Left renal pelvis (tissue), 4 donors: ENCODE data around the gene UNC13C. TPM values are rescaled to one million over a fixed set of nuclear protein-coding genes. Genes with fewer than 3 reads are reported as not detected.

Experiments
- DNase-seq, 4 donors: peaks; one replicate each; pipeline ENCODE4 v3.0.0-alpha.2; 2013; ENCODE audit warnings: low read depth in 4 of 4, low spot score in 3 of 4
- polyA plus RNA-seq, 4 donors: library from polyadenylated mRNA; unstranded; fragments of 120-200 nt; gene quantifications; one replicate each; pipeline ENCODE4 v1.2.1, GENCODE V29; 2013; ENCODE audit not compliant: insufficient read length in 4 of 4

UNC13C gene
- polyA plus RNA-seq, 4 donors: 2.0 to 10.0 (median 9.2) TPM

- no peak for DNase-seq
These were observed 627.3 kb downstream of the UNC13C start for GRCh38 chr15:54605556-54605955.

GRCh38 chr15:54608876-54609835, 630.9 kb downstream of the UNC13C start:
- DNase-seq: no peak

- DNase-seq: no peak
These were observed 639.9 kb downstream of the UNC13C start for GRCh38 chr15:54618120-54618519.

GRCh38 chr15:54619180-54619579, 640.9 kb downstream of the UNC13C start:
- no peak for DNase-seq

- no peak for DNase-seq
These were observed 642.7 kb downstream of the UNC13C start for GRCh38 chr15:54620916-54621315.

- no peak for DNase-seq
These were observed 657.9 kb downstream of the UNC13C start for GRCh38 chr15:54636147-54636546.

- DNase-seq: no peak
These were observed 660.4 kb downstream of the UNC13C start for GRCh38 chr15:54638666-54639065.

- DNase-seq: no peak
These were observed 662.6 kb downstream of the UNC13C start for GRCh38 chr15:54640873-54641272.

- no peak for DNase-seq
These were observed 666.6 kb downstream of the UNC13C start for GRCh38 chr15:54644796-54645195.

- DNase-seq: no peak
These were observed 681.4 kb downstream of the UNC13C start for GRCh38 chr15:54659646-54660045.

- DNase-seq: no peak
These were observed 682.1 kb downstream of the UNC13C start for GRCh38 chr15:54660356-54660755.

GRCh38 chr15:54675241-54675640, 697.0 kb downstream of the UNC13C start:
- no peak for DNase-seq

GRCh38 chr15:54681584-54681983, 703.3 kb downstream of the UNC13C start:
- no peak for DNase-seq

Other genes with a start within 250 kb of the UNC13C start
- gene WDR72, start 218.8 kb upstream of the UNC13C start, polyA plus RNA-seq: 10 to 100 TPM in 3 of 4 donors, 1 to 10 TPM in 1; 1.2 to 74.3 (median 65.8) TPM